Right lobe of liver (tissue), 4 donors: ENCODE measurements around the gene GIMD1.
"Not testable (repeated sequence)": the region's sequence is repeated elsewhere in the genome, so short reads cannot be mapped to it uniquely, and the experiment has no call there.

Experiments used
- CTCF ChIP-seq, 4 donors: fragments of 200-600 bp in 3 of 4; fragments of 450-650 bp in 1 of 4; IDR thresholded peaks; one replicate each; pipeline versions ENCODE4 v1.5.1 to v1.8.0; 2016 to 2022; ENCODE audit warnings: antibody characterized with exemption in 4 of 4, mild to moderate bottlenecking in 2 of 4
- POLR2A ChIP-seq: fragments of 450-650 bp; IDR thresholded peaks from one replicate; pipeline ENCODE4 v1.6.1; 2017; ENCODE audit warnings: antibody characterized with exemption, mild to moderate bottlenecking
- donor health status: DM: no; HTN: no; CAD: no.
- donor health status: DM: no; HTN: no; CAD: no.
- donor health status: DM: no; HTN: yes; CAD: no.

GRCh38 chr4:106321168-106321567, 47.4 kb downstream of the GIMD1 start:
- not testable (repeated sequence) for TF ChIP-seq CTCF (IDR thresholded peaks at IDR 0.05); POLR2A
